Kidney epithelial cell (primary cell): Measurements from ENCODE around the gene PXMP4. TPM values are rescaled to one million over a fixed set of nuclear protein-coding genes. Genes with fewer than 3 reads are reported as not detected.

Experiments
- DNase-seq: peaks from one replicate; pipeline ENCODE4 v3.0.0-alpha.2; 2010; ENCODE audit warnings: low read depth
- H3K27me3 ChIP-seq: 2 replicates; pipeline ENCODE4 v1.6.0; 2011; ENCODE audit warnings: low read length; ENCODE audit not compliant: control insufficient read depth, insufficient read depth
- H3K36me3 ChIP-seq: 2 replicates; pipeline ENCODE4 v1.5.1; 2011; ENCODE audit warnings: low read length; ENCODE audit not compliant: control insufficient read depth, insufficient read depth
- H3K4me3 ChIP-seq: 2 replicates; pipeline ENCODE4 v1.5.1; 2011; ENCODE audit warnings: low read depth, mild to moderate bottlenecking, control low read depth, low read length
- CTCF ChIP-seq: IDR thresholded peaks from 2 replicates; pipeline ENCODE4 v1.5.1; 2011; ENCODE audit warnings: mild to moderate bottlenecking, moderate library complexity, low read length, control low read depth, inconsistent platforms; ENCODE audit not compliant: insufficient read depth, poor library complexity, severe bottlenecking
- total RNA-seq: library from RNA; depleted of rRNA; stranded (reverse); fragments of >200 nt; gene quantifications from 2 replicates; pipeline ENCODE4 v1.2.3, GENCODE V29; 2015

PXMP4 gene
- total RNA-seq, 1 donor from 2014 or later: 8.1 TPM

- no peak for DNase-seq
- H3K27me3 ChIP-seq: no peaks in the 10 kb centered on the region
- H3K4me3 ChIP-seq: no peak overlapping the region
- no peak for TF ChIP-seq CTCF
- H3K36me3 ChIP-seq: no peaks in the 10 kb centered on the region
Observed at GRCh38 chr20:33753143-33753542, 33.0 kb upstream of the PXMP4 start.

- no peak for DNase-seq
- no peaks in the 10 kb centered on the region for H3K27me3 ChIP-seq
Observed at GRCh38 chr20:33751775-33752174, 31.7 kb upstream of the PXMP4 start.

GRCh38 chr20:33746325-33746998 lies 26.4 kb upstream of the PXMP4 start:
- Histone ChIP-seq H3K4me3 (no peak overlapping the region), H3K36me3 (no peaks in the 10 kb centered on the region), H3K27me3 (no peaks in the 10 kb centered on the region)
- no peak for DNase-seq
- TF ChIP-seq CTCF: no peak

More at GRCh38 chr20:33751775-33752174, 31.7 kb upstream of the PXMP4 start:
- no peak overlapping the region for H3K4me3 ChIP-seq
- TF ChIP-seq CTCF: no peak
- H3K36me3 ChIP-seq: no peaks in the 10 kb centered on the region

- DNase-seq: no peak
- TF ChIP-seq CTCF: no peak
- no peak overlapping the region for H3K4me3 ChIP-seq
- no peaks in the 10 kb centered on the region for H3K36me3 ChIP-seq
- H3K27me3 ChIP-seq: no peaks in the 10 kb centered on the region
Observed at GRCh38 chr20:33744773-33745385, 24.8 kb upstream of the PXMP4 start.

GRCh38 chr20:33744181-33744580 lies 24.1 kb upstream of the PXMP4 start:
- TF ChIP-seq CTCF: no peak
- DNase-seq: no peak
- Histone ChIP-seq H3K4me3 (no peak overlapping the region), H3K27me3 (no peaks in the 10 kb centered on the region), H3K36me3 (no peaks in the 10 kb centered on the region)

- no peaks in the 10 kb centered on the region for H3K27me3 ChIP-seq
- DNase-seq: no peak
- H3K4me3 ChIP-seq: no peak overlapping the region
- no peaks in the 10 kb centered on the region for H3K36me3 ChIP-seq
- TF ChIP-seq CTCF: no peak
Observed at GRCh38 chr20:33740189-33740588, 20.1 kb upstream of the PXMP4 start.
